ENCODE results near the gene FARS2. TPM values are rescaled to one million over a fixed set of nuclear protein-coding genes. Genes with fewer than 3 reads are reported as not detected.

The FARS2 gene
- total and polyA plus RNA-seq, 4 experiments from 2014 or later: 15.6 to 48.4 (median 24.3) TPM

- H3K9me3 ChIP-seq (ENCODE audit: control insufficient read depth in 1 of 2, low read length in 2 of 2): no peaks in the 10 kb centered on the region
- no peaks in the 10 kb centered on the region for H3K27me3 Mint-ChIP-seq
- DNase-seq: no peak
- H3K27ac Mint-ChIP-seq: peak overlapping the region in 1 of 7 donors; percentile 28
- CTCF ChIA-PET (ENCODE audit: partially characterized antibody): interaction anchor here (1.0 kb wide), 1 partner anchor 19 kb away, joined by 3 read pairs; no protein-coding TSS in a partner anchor
- H3K4me1 ChIP-seq (ENCODE audit: insufficient read depth, low read length): peaks cover 17% of the 10 kb centered on the region
- no peak overlapping the region for H3K27ac ChIP-seq (ENCODE audit: low read depth, low read length)
- no peaks in the 10 kb centered on the region for H3K27me3 ChIP-seq (ENCODE audit: insufficient read depth, low read length)
- H3K4me3 Mint-ChIP-seq: peak overlapping the region in 1 of 8 donors; percentile 13
- H3K4me1 Mint-ChIP-seq: peaks cover 27 to 51% (median 42%) of the 10 kb centered on the region in 4 donors
- H3K4me3 ChIP-seq (ENCODE audit: low read length in 2 of 2): no peak overlapping the region
- no peaks in the 10 kb centered on the region for H3K9me3 Mint-ChIP-seq
- H3K36me3 ChIP-seq (ENCODE audit: insufficient read depth, low read length): no peaks in the 10 kb centered on the region
- intact Hi-C loops (cut with micrococcal nuclease): no loop called here
- POLR2A ChIA-PET (ENCODE audit: partially characterized antibody): no interaction called here
- peaks cover 0 to 12% of the 10 kb centered on the region in 2 donors for H3K36me3 Mint-ChIP-seq
These were observed 23.8 kb downstream of the FARS2 start for GRCh38 chr6:5285081-5285480.

- Mint-ChIP-seq H3K4me3 (no peak overlapping the region), H3K9me3 (no peaks in the 10 kb centered on the region), H3K36me3 (peaks cover 0 to 12% of the 10 kb centered on the region in 2 donors), H3K4me1 (peaks cover 22 to 48% (median 38%) of the 10 kb centered on the region in 4 donors), H3K27me3 (no peaks in the 10 kb centered on the region), H3K27ac (no peak overlapping the region)
- no peak overlapping the region for H3K4me3 ChIP-seq (ENCODE audit: low read length in 2 of 2)
- ChIA-PET CTCF (ENCODE audit: partially characterized antibody) (interaction anchor here (1.0 kb wide), 1 partner anchor 19 kb away, joined by 3 read pairs; no protein-coding TSS in a partner anchor), POLR2A (ENCODE audit: partially characterized antibody) (no interaction called here)
- intact Hi-C loops (cut with micrococcal nuclease): no loop called here
- H3K36me3 ChIP-seq (ENCODE audit: insufficient read depth, low read length): no peaks in the 10 kb centered on the region
- H3K27me3 ChIP-seq (ENCODE audit: insufficient read depth, low read length): no peaks in the 10 kb centered on the region
- H3K9me3 ChIP-seq (ENCODE audit: control insufficient read depth in 1 of 2, low read length in 2 of 2): no peaks in the 10 kb centered on the region
- H3K4me1 ChIP-seq (ENCODE audit: insufficient read depth, low read length): peaks cover 12% of the 10 kb centered on the region
- no peak for DNase-seq
- H3K27ac ChIP-seq (ENCODE audit: low read depth, low read length): no peak overlapping the region
These were observed 24.2 kb downstream of the FARS2 start for GRCh38 chr6:5285526-5285925.

- H3K4me3 ChIP-seq (ENCODE audit: low read length in 2 of 2): no peak overlapping the region
- POLR2A ChIA-PET (ENCODE audit: partially characterized antibody): no interaction called here
- CTCF ChIA-PET (ENCODE audit: partially characterized antibody): no interaction called here
These were observed 25.5 kb downstream of the FARS2 start for GRCh38 chr6:5286780-5287179.

GRCh38 chr6:5287205-5287965 lies 26.1 kb downstream of the FARS2 start:
- no peaks in the 10 kb centered on the region for H3K36me3 ChIP-seq (ENCODE audit: insufficient read depth, low read length)
- no peak for DNase-seq
- no peaks in the 10 kb centered on the region for H3K27me3 Mint-ChIP-seq
- H3K9me3 ChIP-seq (ENCODE audit: control insufficient read depth in 1 of 2, low read length in 2 of 2): no peaks in the 10 kb centered on the region
- H3K27me3 ChIP-seq (ENCODE audit: insufficient read depth, low read length): no peaks in the 10 kb centered on the region
- POLR2A ChIA-PET (ENCODE audit: partially characterized antibody): no interaction called here
- intact Hi-C loops (cut with micrococcal nuclease): no loop called here
- peaks cover 8% of the 10 kb centered on the region for H3K4me1 ChIP-seq (ENCODE audit: insufficient read depth, low read length)
- H3K4me3 Mint-ChIP-seq: no peak overlapping the region
- peaks cover 0 to 15% of the 10 kb centered on the region in 2 donors for H3K36me3 Mint-ChIP-seq
- peak overlapping the region in 1 of 7 donors; percentile 92 for H3K27ac Mint-ChIP-seq
- peaks cover 21 to 53% (median 37%) of the 10 kb centered on the region in 4 donors for H3K4me1 Mint-ChIP-seq
- CTCF ChIA-PET (ENCODE audit: partially characterized antibody): no interaction called here
- no peak overlapping the region for H3K4me3 ChIP-seq (ENCODE audit: low read length in 2 of 2)
- H3K27ac ChIP-seq (ENCODE audit: low read depth, low read length): no peak overlapping the region
- H3K9me3 Mint-ChIP-seq: no peaks in the 10 kb centered on the region

More at GRCh38 chr6:5286780-5287179, 25.5 kb downstream of the FARS2 start:
- Histone ChIP-seq H3K27me3 (ENCODE audit: insufficient read depth, low read length) (no peaks in the 10 kb centered on the region), H3K27ac (ENCODE audit: low read depth, low read length) (no peak overlapping the region), H3K9me3 (ENCODE audit: control insufficient read depth in 1 of 2, low read length in 2 of 2) (no peaks in the 10 kb centered on the region), H3K36me3 (ENCODE audit: insufficient read depth, low read length) (no peaks in the 10 kb centered on the region), H3K4me1 (ENCODE audit: insufficient read depth, low read length) (peaks cover 8% of the 10 kb centered on the region)
- H3K4me3 Mint-ChIP-seq: no peak overlapping the region
- no peaks in the 10 kb centered on the region for H3K9me3 Mint-ChIP-seq
- H3K4me1 Mint-ChIP-seq: peaks cover 20 to 51% (median 36%) of the 10 kb centered on the region in 4 donors
- intact Hi-C loops (cut with micrococcal nuclease): no loop called here
- no peaks in the 10 kb centered on the region for H3K27me3 Mint-ChIP-seq
- H3K36me3 Mint-ChIP-seq: peaks cover 0 to 15% of the 10 kb centered on the region in 2 donors
- no peak overlapping the region for H3K27ac Mint-ChIP-seq
- DNase-seq: no peak

- Mint-ChIP-seq H3K27ac (peak overlapping the region in 1 of 7 donors; percentile 1), H3K27me3 (no peaks in the 10 kb centered on the region), H3K4me3 (no peak overlapping the region), H3K9me3 (no peaks in the 10 kb centered on the region), H3K4me1 (peaks cover 23 to 55% (median 42%) of the 10 kb centered on the region in 4 donors), H3K36me3 (peaks cover 0 to 15% of the 10 kb centered on the region in 2 donors)
- peaks cover 8% of the 10 kb centered on the region for H3K4me1 ChIP-seq (ENCODE audit: insufficient read depth, low read length)
- no peak for DNase-seq
- no peaks in the 10 kb centered on the region for H3K27me3 ChIP-seq (ENCODE audit: insufficient read depth, low read length)
- ChIA-PET POLR2A (ENCODE audit: partially characterized antibody) (no interaction called here), CTCF (ENCODE audit: partially characterized antibody) (interaction anchor here (1.3 kb wide), 1 partner anchor 14 kb away, joined by 3 read pairs; no protein-coding TSS in a partner anchor)
- intact Hi-C loops (cut with micrococcal nuclease): no loop called here
- H3K27ac ChIP-seq (ENCODE audit: low read depth, low read length): no peak overlapping the region
- H3K9me3 ChIP-seq (ENCODE audit: control insufficient read depth in 1 of 2, low read length in 2 of 2): no peaks in the 10 kb centered on the region
- H3K36me3 ChIP-seq (ENCODE audit: insufficient read depth, low read length): no peaks in the 10 kb centered on the region
- H3K4me3 ChIP-seq (ENCODE audit: low read length in 2 of 2): no peak overlapping the region
These were observed 26.6 kb downstream of the FARS2 start for GRCh38 chr6:5287966-5288297.

- no peak for DNase-seq
These were observed 28.8 kb downstream of the FARS2 start for GRCh38 chr6:5290097-5290496.

GRCh38 chr6:5290500-5290899 lies 29.2 kb downstream of the FARS2 start:
- Histone ChIP-seq H3K9me3 (ENCODE audit: control insufficient read depth in 1 of 2, low read length in 2 of 2) (no peaks in the 10 kb centered on the region), H3K27me3 (ENCODE audit: insufficient read depth, low read length) (no peaks in the 10 kb centered on the region), H3K4me3 (ENCODE audit: low read length in 2 of 2) (no peak overlapping the region), H3K36me3 (ENCODE audit: insufficient read depth, low read length) (no peaks in the 10 kb centered on the region), H3K4me1 (ENCODE audit: insufficient read depth, low read length) (peaks cover 19% of the 10 kb centered on the region), H3K27ac (ENCODE audit: low read depth, low read length) (no peak overlapping the region)
- Mint-ChIP-seq H3K4me1 (peaks cover 31 to 56% (median 42%) of the 10 kb centered on the region in 4 donors), H3K9me3 (no peaks in the 10 kb centered on the region), H3K27ac (peak overlapping the region in 1 of 7 donors; percentile 14), H3K4me3 (no peak overlapping the region), H3K36me3 (peaks cover 0 to 11% of the 10 kb centered on the region in 2 donors), H3K27me3 (no peaks in the 10 kb centered on the region)
- no peak for DNase-seq
- POLR2A ChIA-PET (ENCODE audit: partially characterized antibody): no interaction called here
- CTCF ChIA-PET (ENCODE audit: partially characterized antibody): interaction anchor here (2.4 kb wide), 1 partner anchor 12 kb away, joined by 11 read pairs; no protein-coding TSS in a partner anchor
- intact Hi-C loops (cut with micrococcal nuclease): no loop called here

More at GRCh38 chr6:5290097-5290496, 28.8 kb downstream of the FARS2 start:
- H3K27me3 Mint-ChIP-seq: no peaks in the 10 kb centered on the region
- H3K27ac Mint-ChIP-seq: no peak overlapping the region
- peaks cover 23% of the 10 kb centered on the region for H3K4me1 ChIP-seq (ENCODE audit: insufficient read depth, low read length)
- peaks cover 0 to 11% of the 10 kb centered on the region in 2 donors for H3K36me3 Mint-ChIP-seq
- intact Hi-C loops (cut with micrococcal nuclease): no loop called here
- H3K27ac ChIP-seq (ENCODE audit: low read depth, low read length): no peak overlapping the region
- no peak overlapping the region for H3K4me3 Mint-ChIP-seq
- no peaks in the 10 kb centered on the region for H3K27me3 ChIP-seq (ENCODE audit: insufficient read depth, low read length)
- H3K36me3 ChIP-seq (ENCODE audit: insufficient read depth, low read length): no peaks in the 10 kb centered on the region
- ChIA-PET CTCF (ENCODE audit: partially characterized antibody) (interaction anchor here (2.4 kb wide), 1 partner anchor 13 kb away, joined by 11 read pairs; no protein-coding TSS in a partner anchor), POLR2A (ENCODE audit: partially characterized antibody) (no interaction called here)
- H3K4me1 Mint-ChIP-seq: peaks cover 31 to 61% (median 45%) of the 10 kb centered on the region in 4 donors
- H3K9me3 Mint-ChIP-seq: no peaks in the 10 kb centered on the region
- H3K9me3 ChIP-seq (ENCODE audit: control insufficient read depth in 1 of 2, low read length in 2 of 2): no peaks in the 10 kb centered on the region
- no peak overlapping the region for H3K4me3 ChIP-seq (ENCODE audit: low read length in 2 of 2)
